Measurements from ENCODE around the gene NCMAP.

The NCMAP gene

GRCh38 chr1:24594328-24594598 lies 38.4 kb downstream of the NCMAP start:
- TF ChIP-seq CTCF (IDR thresholded peaks at IDR 0.05; ENCODE audit: extremely low read depth, insufficient read depth, missing control alignments), result no peak
- in situ Hi-C loops (cut with MboI; ENCODE audit: low pct_unique_long_range_greater_than_20kb, low sequenced_read_pairs, unreplicated experiment), result loop anchor here (25.0 kb wide), 1 partner anchor 382 kb away; no protein-coding TSS in a partner anchor
- no peak for DNase-seq (ENCODE audit: low spot score)

- TF ChIP-seq CTCF (IDR thresholded peaks at IDR 0.05; ENCODE audit: extremely low read depth, insufficient read depth, missing control alignments), result no peak
- DNase-seq (ENCODE audit: low spot score), result no peak
- in situ Hi-C loops (cut with MboI; ENCODE audit: low pct_unique_long_range_greater_than_20kb, low sequenced_read_pairs, unreplicated experiment), result loop anchor here (25.0 kb wide), 1 partner anchor 384 kb away; no protein-coding TSS in a partner anchor
These were observed 40.6 kb downstream of the NCMAP start for GRCh38 chr1:24596401-24596880.

GRCh38 chr1:24599265-24599664 lies 43.4 kb downstream of the NCMAP start:
- DNase-seq (ENCODE audit: low spot score), result no peak
- in situ Hi-C loops (cut with MboI; ENCODE audit: low pct_unique_long_range_greater_than_20kb, low sequenced_read_pairs, unreplicated experiment), result loop anchor here (25.0 kb wide), 1 partner anchor 387 kb away; no protein-coding TSS in a partner anchor
- no peak for TF ChIP-seq CTCF (IDR thresholded peaks at IDR 0.05; ENCODE audit: extremely low read depth, insufficient read depth, missing control alignments)

GRCh38 chr1:24600551-24600950 lies 44.7 kb downstream of the NCMAP start:
- in situ Hi-C loops (cut with MboI; ENCODE audit: low pct_unique_long_range_greater_than_20kb, low sequenced_read_pairs, unreplicated experiment), result no loop called here
- no peak for DNase-seq (ENCODE audit: low spot score)
- TF ChIP-seq CTCF (IDR thresholded peaks at IDR 0.05; ENCODE audit: extremely low read depth, insufficient read depth, missing control alignments), result no peak

- in situ Hi-C loops (cut with MboI; ENCODE audit: low pct_unique_long_range_greater_than_20kb, low sequenced_read_pairs, unreplicated experiment), result no loop called here
- DNase-seq (ENCODE audit: low spot score), result no peak
- no peak for TF ChIP-seq CTCF (IDR thresholded peaks at IDR 0.05; ENCODE audit: extremely low read depth, insufficient read depth, missing control alignments)
These were observed 49.8 kb downstream of the NCMAP start for GRCh38 chr1:24605534-24606295.

- no peak for TF ChIP-seq CTCF (IDR thresholded peaks at IDR 0.05; ENCODE audit: extremely low read depth, insufficient read depth, missing control alignments)
- in situ Hi-C loops (cut with MboI; ENCODE audit: low pct_unique_long_range_greater_than_20kb, low sequenced_read_pairs, unreplicated experiment), result no loop called here
- no peak for DNase-seq (ENCODE audit: low spot score)
These were observed 50.4 kb downstream of the NCMAP start for GRCh38 chr1:24606296-24606605.
